Measurements from ENCODE around the gene AGFG2. TPM values are rescaled to one million over a fixed set of nuclear protein-coding genes. Genes with fewer than 3 reads are reported as not detected.

AGFG2 gene
- total RNA-seq, 1 donor from 2014 or later = 1.2 TPM

DNA sequence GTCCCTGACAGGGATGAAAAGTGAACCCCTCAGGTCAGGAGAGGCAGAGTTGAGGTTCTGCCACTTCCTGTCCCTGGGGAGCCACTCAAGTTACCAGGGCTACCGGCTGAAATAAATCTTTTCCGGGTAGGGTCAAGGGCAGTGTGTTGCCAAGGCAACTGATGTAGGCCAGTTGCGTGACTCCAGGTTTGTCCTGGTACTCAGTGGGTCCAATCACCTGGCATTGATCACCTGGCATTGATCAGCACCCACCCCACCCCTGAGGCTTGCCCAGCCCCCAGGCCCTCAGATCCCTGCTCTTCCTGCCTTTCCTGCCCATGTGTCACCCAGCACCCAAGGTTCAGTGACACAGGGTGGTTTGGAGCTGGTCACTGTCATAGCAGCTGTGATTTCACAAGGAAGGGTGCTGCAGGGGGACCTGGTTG is 28.8 kb downstream of the AGFG2 start:
- peaks cover 44% of the 10 kb centered on the region for H3K4me1 Mint-ChIP-seq
- TF ChIP-seq EZH2 (IDR thresholded peaks at IDR 0.05) (no peak), EZH2phosphoT487 (IDR thresholded peaks at IDR 0.05) (no peak)
- TF ChIP-seq, protein P1, sequence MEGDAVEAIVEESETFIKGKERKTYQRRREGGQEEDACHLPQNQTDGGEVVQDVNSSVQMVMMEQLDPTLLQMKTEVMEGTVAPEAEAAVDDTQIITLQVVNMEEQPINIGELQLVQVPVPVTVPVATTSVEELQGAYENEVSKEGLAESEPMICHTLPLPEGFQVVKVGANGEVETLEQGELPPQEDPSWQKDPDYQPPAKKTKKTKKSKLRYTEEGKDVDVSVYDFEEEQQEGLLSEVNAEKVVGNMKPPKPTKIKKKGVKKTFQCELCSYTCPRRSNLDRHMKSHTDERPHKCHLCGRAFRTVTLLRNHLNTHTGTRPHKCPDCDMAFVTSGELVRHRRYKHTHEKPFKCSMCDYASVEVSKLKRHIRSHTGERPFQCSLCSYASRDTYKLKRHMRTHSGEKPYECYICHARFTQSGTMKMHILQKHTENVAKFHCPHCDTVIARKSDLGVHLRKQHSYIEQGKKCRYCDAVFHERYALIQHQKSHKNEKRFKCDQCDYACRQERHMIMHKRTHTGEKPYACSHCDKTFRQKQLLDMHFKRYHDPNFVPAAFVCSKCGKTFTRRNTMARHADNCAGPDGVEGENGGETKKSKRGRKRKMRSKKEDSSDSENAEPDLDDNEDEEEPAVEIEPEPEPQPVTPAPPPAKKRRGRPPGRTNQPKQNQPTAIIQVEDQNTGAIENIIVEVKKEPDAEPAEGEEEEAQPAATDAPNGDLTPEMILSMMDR (IDR thresholded peaks at IDR 0.05) = no peak
- peaks cover 16% of the 10 kb centered on the region for H3K27me3 ChIP-seq
- peaks cover 6% of the 10 kb centered on the region for H4K20me1 ChIP-seq (ENCODE audit: low read depth)
- H3K4me3 Mint-ChIP-seq = peak overlapping the region; percentile 67
- peaks cover 2% of the 10 kb centered on the region for H3K9me3 Mint-ChIP-seq
- H3K36me3 Mint-ChIP-seq = peaks cover 2% of the 10 kb centered on the region
- no peak for DNase-seq (ENCODE audit: low spot score)
- peaks cover 19% of the 10 kb centered on the region for H3F3A ChIP-seq (ENCODE audit: low read depth)
- no peak overlapping the region for H2AFZ ChIP-seq (replicated peaks)
- H3K4me1 ChIP-seq = peaks cover 16% of the 10 kb centered on the region
- no peaks in the 10 kb centered on the region for H3K36me3 ChIP-seq
- H3K27ac Mint-ChIP-seq = no peak overlapping the region
- H3K79me2 ChIP-seq (ENCODE audit: low read depth) = no peaks in the 10 kb centered on the region
- H3K9ac ChIP-seq = no peak overlapping the region
- H3K27ac ChIP-seq = no peak overlapping the region
- H3K27me3 Mint-ChIP-seq (ENCODE audit: insufficient read depth, low read depth) = peaks cover 7% of the 10 kb centered on the region
- no peak overlapping the region for H3K4me2 ChIP-seq
- H3K9me3 ChIP-seq (ENCODE audit: low read depth) = no peaks in the 10 kb centered on the region
- no peak overlapping the region for H3K4me3 ChIP-seq

DNA sequence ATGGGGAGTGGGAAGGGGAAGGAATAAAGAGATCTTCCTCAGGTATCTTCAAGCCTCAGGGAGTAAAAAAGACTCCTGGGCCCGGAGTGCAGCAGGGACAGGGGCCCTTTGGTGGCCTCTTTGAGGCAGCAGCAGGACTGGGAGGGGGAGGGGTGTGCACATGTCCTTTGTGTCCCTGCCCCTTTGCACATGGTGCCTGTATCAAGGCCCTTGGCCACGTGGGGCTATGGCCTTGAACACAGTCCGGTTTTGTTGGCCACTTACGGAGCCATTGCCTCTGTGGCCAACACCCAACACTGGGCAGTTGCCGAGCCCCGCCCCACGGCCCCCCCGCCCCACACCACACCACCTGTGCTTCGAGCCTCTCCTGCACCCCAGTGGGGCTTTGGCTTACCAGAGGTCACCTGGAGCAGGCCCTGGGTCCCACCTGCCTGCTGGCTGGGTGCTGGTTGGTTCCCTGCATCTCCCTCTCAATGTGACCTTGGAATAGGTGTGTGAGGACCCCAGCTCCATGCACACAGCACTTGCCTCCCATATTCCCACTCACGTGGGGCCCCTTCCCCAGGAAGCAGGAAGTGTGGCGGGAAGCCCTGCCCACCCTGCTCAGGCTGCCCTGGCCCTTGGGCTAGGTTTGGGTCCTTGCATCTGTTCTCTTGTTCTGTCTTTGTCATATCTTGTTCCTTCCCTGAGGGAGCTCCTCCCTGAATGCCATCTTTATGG is 29.3 kb downstream of the AGFG2 start:
- Histone ChIP-seq H3F3A (ENCODE audit: low read depth) (peaks cover 19% of the 10 kb centered on the region), H3K4me1 (peaks cover 16% of the 10 kb centered on the region), H3K9ac (no peak overlapping the region), H3K79me2 (ENCODE audit: low read depth) (no peaks in the 10 kb centered on the region), H4K20me1 (ENCODE audit: low read depth) (peaks cover 6% of the 10 kb centered on the region), H3K4me3 (no peak overlapping the region), H3K4me2 (no peak overlapping the region), H3K36me3 (no peaks in the 10 kb centered on the region), H2AFZ (replicated peaks) (no peak overlapping the region), H3K27ac (no peak overlapping the region), H3K9me3 (ENCODE audit: low read depth) (no peaks in the 10 kb centered on the region), H3K27me3 (peaks cover 16% of the 10 kb centered on the region)
- no peak for DNase-seq (ENCODE audit: low spot score)
- H3K9me3 Mint-ChIP-seq = peaks cover 2% of the 10 kb centered on the region
- peak overlapping the region; percentile 67 for H3K4me3 Mint-ChIP-seq
- peaks cover 2% of the 10 kb centered on the region for H3K36me3 Mint-ChIP-seq
- peaks cover 7% of the 10 kb centered on the region for H3K27me3 Mint-ChIP-seq (ENCODE audit: insufficient read depth, low read depth)
- peak overlapping the region; percentile 27 for H3K27ac Mint-ChIP-seq
- TF ChIP-seq, protein P1 (IDR thresholded peaks at IDR 0.05) = no peak
- TF ChIP-seq EZH2 (IDR thresholded peaks at IDR 0.05) = no peak
- TF ChIP-seq EZH2phosphoT487 (IDR thresholded peaks at IDR 0.05) = no peak
- H3K4me1 Mint-ChIP-seq = peaks cover 44% of the 10 kb centered on the region

DNA sequence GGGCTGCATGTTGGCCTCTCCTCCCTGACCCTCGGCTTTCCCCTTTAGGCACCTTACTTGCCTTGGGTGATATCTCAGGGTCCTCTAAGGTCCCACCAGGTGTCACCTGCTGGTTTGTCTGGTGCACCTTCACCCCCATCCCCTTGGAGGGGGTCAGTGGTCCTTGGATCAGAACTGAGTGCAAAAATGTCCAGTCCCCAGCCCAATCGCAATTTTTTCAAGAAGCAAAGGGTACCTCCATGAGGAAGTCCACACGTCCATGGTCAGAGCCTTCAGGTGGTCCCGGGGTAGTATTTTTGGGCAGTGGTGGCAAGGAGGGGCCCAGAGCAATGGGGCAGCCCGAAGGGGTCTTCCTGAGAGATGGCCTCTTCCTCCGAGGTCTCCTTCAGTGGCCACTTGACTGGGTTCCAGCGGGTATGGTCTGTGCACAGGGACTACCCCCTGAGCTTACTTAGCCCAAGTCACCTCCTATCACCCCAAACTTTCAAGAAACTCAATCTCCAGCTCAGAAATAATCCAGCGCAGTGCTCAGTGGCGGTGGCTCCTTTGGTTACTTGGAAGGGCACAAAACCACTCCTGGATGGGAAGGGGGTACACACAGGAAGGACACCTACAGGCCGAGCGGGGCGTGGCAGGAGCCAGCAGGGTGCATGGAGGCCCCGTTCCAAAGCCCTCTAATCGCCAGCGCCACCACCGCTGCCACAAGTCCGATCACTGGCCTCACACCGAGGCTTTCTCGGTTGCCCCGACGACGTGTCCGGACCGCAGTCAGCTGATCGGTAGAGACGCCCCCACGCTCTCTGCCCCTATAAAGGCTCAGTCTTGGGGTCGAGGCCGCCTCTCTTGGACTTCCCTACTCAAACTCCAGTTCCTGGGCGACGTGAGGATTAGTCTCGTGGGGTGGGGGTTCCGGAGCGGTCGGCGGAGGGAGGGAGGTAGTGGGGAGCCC is 30.2 kb downstream of the AGFG2 start:
- Histone ChIP-seq H4K20me1 (ENCODE audit: low read depth) (peaks cover 6% of the 10 kb centered on the region), H3K4me3 (peak overlapping the region; percentile 42), H3K4me2 (peak overlapping the region; percentile 90), H3K4me1 (peaks cover 16% of the 10 kb centered on the region), H3K36me3 (no peaks in the 10 kb centered on the region), H3F3A (ENCODE audit: low read depth) (peaks cover 19% of the 10 kb centered on the region), H2AFZ (replicated peaks) (peak overlapping the region; percentile 81), H3K79me2 (ENCODE audit: low read depth) (no peaks in the 10 kb centered on the region), H3K9ac (no peak overlapping the region), H3K9me3 (ENCODE audit: low read depth) (no peaks in the 10 kb centered on the region), H3K27me3 (peaks cover 16% of the 10 kb centered on the region), H3K27ac (no peak overlapping the region)
- peak; percentile 94 for DNase-seq (ENCODE audit: low spot score)
- TF ChIP-seq, protein P1 (IDR thresholded peaks at IDR 0.05) = peak; percentile 52
- TF ChIP-seq EZH2 (IDR thresholded peaks at IDR 0.05) = no peak
- no peak for TF ChIP-seq EZH2phosphoT487 (IDR thresholded peaks at IDR 0.05)
- peaks cover 7% of the 10 kb centered on the region for H3K27me3 Mint-ChIP-seq (ENCODE audit: insufficient read depth, low read depth)
- peak overlapping the region; percentile 95 for H3K27ac Mint-ChIP-seq
- H3K4me1 Mint-ChIP-seq = peaks cover 44% of the 10 kb centered on the region
- H3K4me3 Mint-ChIP-seq = peak overlapping the region; percentile 81
- peaks cover 2% of the 10 kb centered on the region for H3K9me3 Mint-ChIP-seq
- peaks cover 2% of the 10 kb centered on the region for H3K36me3 Mint-ChIP-seq

Measured in neural progenitor cell (in vitro differentiated cells).